IPS DF 6.9 (cell line): ENCODE measurements around the gene YPEL5.

Source experiments
- DNase-seq: peaks from one replicate; pipeline ENCODE4 v3.0.0-alpha.2; 2013; ENCODE audit warnings: low read depth, low spot score
- H3K27ac ChIP-seq: one replicate; pipeline ENCODE4 v1.5.1; 2013; ENCODE audit warnings: low read length, control low read depth
- H3K27me3 ChIP-seq: 2 replicates; pipeline ENCODE4 v1.6.1; 2013; ENCODE audit warnings: mild to moderate bottlenecking, low read length; ENCODE audit not compliant: control insufficient read depth, insufficient read depth
- H3K36me3 ChIP-seq: 2 replicates; pipeline ENCODE4 v1.6.1; 2013; ENCODE audit warnings: low read length; ENCODE audit not compliant: control insufficient read depth, insufficient read depth
- H3K4me1 ChIP-seq: 2 replicates; pipeline ENCODE4 v1.6.1; 2013; ENCODE audit warnings: low read length; ENCODE audit not compliant: control insufficient read depth, insufficient read depth
- H3K4me3 ChIP-seq: 2 replicates; pipeline ENCODE4 v1.5.1; 2013; ENCODE audit warnings: mild to moderate bottlenecking, low read length
- H3K9me3 ChIP-seq: 2 replicates; pipeline ENCODE4 v1.6.1; 2013; ENCODE audit warnings: low read length, inconsistent platforms; ENCODE audit not compliant: control insufficient read depth, insufficient read depth
- WGBS: extraction: QIAGEN DNeasy Blood & Tissue Kit; methylation state at CpG from one replicate; pipeline ENCODE4 v1.1.7; 2013; ENCODE audit warnings: mixed read lengths, missing lambda C conversion rate; ENCODE audit not compliant: insufficient read length, insufficient coverage; 5-methylcytosine and 5-hydroxymethylcytosine counted together

The YPEL5 gene

DNA sequence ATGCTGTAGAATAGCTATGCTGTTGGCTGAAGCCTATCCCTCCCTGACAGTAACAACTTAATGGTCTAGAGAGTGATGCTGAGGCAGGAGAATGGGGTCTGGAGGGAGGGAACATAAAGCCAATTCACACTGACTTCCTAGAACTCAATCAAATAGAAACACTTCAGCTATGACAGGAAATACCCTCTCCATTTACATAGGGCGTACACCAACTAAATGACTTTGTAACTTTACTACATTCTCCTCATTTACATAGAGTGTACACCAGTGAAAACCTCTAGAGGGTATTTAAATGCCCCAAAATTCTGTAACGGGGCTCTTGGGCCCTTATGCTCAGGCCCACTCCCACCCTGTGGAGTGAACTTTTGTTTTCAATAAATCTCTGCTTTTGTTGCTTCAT lies 41.5 kb downstream of the YPEL5 start:
- no peaks in the 10 kb centered on the region for H3K27me3 ChIP-seq
- no peaks in the 10 kb centered on the region for H3K4me1 ChIP-seq
- DNase-seq: no peak
- WGBS: no CpG with 5 or more reads among the region's 2 CpGs
- no peaks in the 10 kb centered on the region for H3K9me3 ChIP-seq
- no peaks in the 10 kb centered on the region for H3K36me3 ChIP-seq
- H3K27ac ChIP-seq: no peak overlapping the region
- no peak overlapping the region for H3K4me3 ChIP-seq

DNA sequence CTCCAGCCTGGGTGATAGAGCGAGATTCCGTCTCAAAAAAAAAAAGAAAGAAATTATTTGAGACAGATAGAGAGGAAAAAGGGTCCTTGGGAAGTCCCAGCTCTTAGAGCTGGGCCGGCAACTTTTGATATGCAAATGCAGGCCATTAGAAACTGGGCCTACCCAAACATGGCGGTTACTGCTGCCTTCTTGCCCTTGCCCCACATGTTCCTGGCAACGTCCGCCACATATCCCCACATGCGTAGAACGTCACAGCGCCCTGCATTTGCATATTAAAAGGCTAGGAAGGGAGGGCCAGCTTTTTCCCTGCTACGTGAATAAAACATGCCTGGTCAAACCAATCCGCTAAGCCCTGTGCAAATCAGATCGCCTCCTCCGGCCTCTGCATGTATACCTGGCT lies 43.8 kb downstream of the YPEL5 start:
- no peaks in the 10 kb centered on the region for H3K9me3 ChIP-seq
- no CpG with 5 or more reads among the region's 13 CpGs for WGBS

DNA sequence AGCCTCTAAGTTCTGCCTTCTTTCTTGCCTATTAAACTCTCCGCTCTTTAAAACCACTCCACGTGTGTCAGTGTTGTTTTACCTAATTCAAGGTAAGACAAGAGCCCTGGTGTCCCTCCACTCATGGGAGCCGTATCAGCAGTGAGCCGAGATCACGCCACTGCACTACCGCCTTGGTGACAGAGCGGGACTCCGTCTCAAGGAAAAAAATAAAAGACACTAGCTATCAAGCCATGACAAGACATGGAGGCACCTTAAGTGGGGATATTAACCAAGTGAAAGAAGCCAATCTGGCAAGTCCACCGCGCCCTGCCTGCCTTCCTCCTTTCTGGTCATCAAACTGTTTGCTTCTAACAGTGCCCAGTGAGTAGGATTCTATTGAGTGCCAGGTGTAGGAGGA lies 44.3 kb downstream of the YPEL5 start:
- Histone ChIP-seq H3K36me3 (no peaks in the 10 kb centered on the region), H3K27me3 (no peaks in the 10 kb centered on the region), H3K27ac (no peak overlapping the region), H3K4me1 (no peaks in the 10 kb centered on the region), H3K4me3 (no peak overlapping the region), H3K9me3 (no peaks in the 10 kb centered on the region)
- no CpG with 5 or more reads among the region's 10 CpGs for WGBS
- no peak for DNase-seq

More for the DNA sequence above, 43.8 kb downstream of the YPEL5 start:
- Histone ChIP-seq H3K4me1 (no peaks in the 10 kb centered on the region), H3K27me3 (no peaks in the 10 kb centered on the region), H3K4me3 (no peak overlapping the region), H3K27ac (no peak overlapping the region), H3K36me3 (no peaks in the 10 kb centered on the region)
- no peak for DNase-seq

- Histone ChIP-seq H3K4me3 (no peak overlapping the region), H3K9me3 (no peaks in the 10 kb centered on the region), H3K27ac (no peak overlapping the region), H3K4me1 (no peaks in the 10 kb centered on the region), H3K36me3 (no peaks in the 10 kb centered on the region), H3K27me3 (no peaks in the 10 kb centered on the region)
- DNase-seq: no peak
- no CpG with 5 or more reads among the region's 7 CpGs for WGBS
These were observed 45.0 kb downstream of the YPEL5 start for GRCh38 chr2:30191819-30192271.

- DNase-seq: no peak
- H3K9me3 ChIP-seq: no peaks in the 10 kb centered on the region
- no peak overlapping the region for H3K4me3 ChIP-seq
- no CpG with 5 or more reads among the region's 4 CpGs for WGBS
- H3K36me3 ChIP-seq: no peaks in the 10 kb centered on the region
- no peaks in the 10 kb centered on the region for H3K4me1 ChIP-seq
- H3K27ac ChIP-seq: no peak overlapping the region
- H3K27me3 ChIP-seq: no peaks in the 10 kb centered on the region
These were observed 45.5 kb downstream of the YPEL5 start for GRCh38 chr2:30192314-30192713.

GRCh38 chr2:30193104-30193681 lies 46.4 kb downstream of the YPEL5 start:
- no peaks in the 10 kb centered on the region for H3K9me3 ChIP-seq
- no CpG with 5 or more reads among the region's 13 CpGs for WGBS
- H3K27ac ChIP-seq: no peak overlapping the region

DNA sequence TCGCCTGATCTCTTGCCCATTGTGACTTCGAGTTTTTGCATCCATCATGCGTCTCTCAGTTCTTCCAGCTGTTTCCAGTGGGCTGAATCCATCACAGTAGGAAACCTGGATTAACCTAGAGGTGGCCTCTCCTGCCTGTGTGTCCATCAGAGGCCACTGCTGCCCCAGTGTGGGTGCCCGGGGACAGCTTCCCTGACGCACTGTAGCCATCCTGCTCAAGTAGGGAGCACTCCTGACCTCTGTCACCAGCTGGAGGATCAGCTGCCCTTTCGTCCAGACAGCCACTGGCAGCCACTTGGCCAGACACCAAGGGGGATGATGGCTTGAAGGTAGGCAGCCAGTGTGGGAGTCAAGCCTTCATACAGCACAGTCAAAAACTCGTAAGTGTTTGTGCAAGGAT lies 47.6 kb downstream of the YPEL5 start:
- no peaks in the 10 kb centered on the region for H3K4me1 ChIP-seq
- no peak overlapping the region for H3K4me3 ChIP-seq
- DNase-seq: no peak
- H3K9me3 ChIP-seq: no peaks in the 10 kb centered on the region
- no peaks in the 10 kb centered on the region for H3K27me3 ChIP-seq
- WGBS: no CpG with 5 or more reads among the region's 7 CpGs
- no peak overlapping the region for H3K27ac ChIP-seq
- H3K36me3 ChIP-seq: no peaks in the 10 kb centered on the region

More at GRCh38 chr2:30193104-30193681, 46.4 kb downstream of the YPEL5 start:
- no peaks in the 10 kb centered on the region for H3K27me3 ChIP-seq
- no peaks in the 10 kb centered on the region for H3K36me3 ChIP-seq
- no peak overlapping the region for H3K4me3 ChIP-seq
- no peak for DNase-seq
- H3K4me1 ChIP-seq: no peaks in the 10 kb centered on the region

- Histone ChIP-seq H3K4me1 (no peaks in the 10 kb centered on the region), H3K36me3 (no peaks in the 10 kb centered on the region), H3K4me3 (no peak overlapping the region), H3K27ac (no peak overlapping the region), H3K9me3 (no peaks in the 10 kb centered on the region), H3K27me3 (no peaks in the 10 kb centered on the region)
- WGBS: no CpG with 5 or more reads among the region's 4 CpGs
- no peak for DNase-seq
These were observed 48.2 kb downstream of the YPEL5 start for GRCh38 chr2:30195016-30195415.

DNA sequence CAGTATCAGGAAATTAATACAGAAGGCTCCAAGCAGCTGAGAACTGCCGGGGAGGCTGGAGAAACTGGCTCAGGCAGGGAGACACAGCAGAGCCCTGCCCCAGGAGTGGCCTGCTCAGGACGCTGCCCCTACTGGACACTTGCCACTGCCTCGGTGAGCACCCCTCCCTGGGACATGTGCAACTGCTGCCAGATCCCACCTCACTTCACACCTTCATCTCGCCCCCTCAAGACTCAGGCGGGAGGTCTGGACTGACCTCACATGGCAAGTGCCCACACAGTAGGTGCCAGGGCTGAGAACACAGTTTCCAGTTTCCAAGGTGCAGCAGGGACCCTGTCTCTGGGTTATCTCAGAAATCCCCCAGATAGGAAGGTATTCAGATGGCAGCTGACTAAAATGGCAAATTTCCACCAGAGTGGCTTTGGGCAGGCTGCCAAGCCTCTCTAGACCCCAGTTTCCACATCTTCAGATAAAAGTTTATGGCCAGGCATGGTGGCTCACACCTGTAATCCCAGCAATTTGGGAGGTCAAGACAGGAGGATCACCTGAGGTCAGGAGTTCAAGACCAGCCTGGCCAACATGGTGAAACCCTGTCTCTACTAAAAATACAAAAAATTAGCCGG lies 50.9 kb downstream of the YPEL5 start:
- Histone ChIP-seq H3K9me3 (no peaks in the 10 kb centered on the region), H3K4me1 (no peaks in the 10 kb centered on the region), H3K27me3 (no peaks in the 10 kb centered on the region), H3K36me3 (no peaks in the 10 kb centered on the region), H3K27ac (no peak overlapping the region), H3K4me3 (no peak overlapping the region)
- no CpG with 5 or more reads among the region's 6 CpGs for WGBS
- no peak for DNase-seq

DNA sequence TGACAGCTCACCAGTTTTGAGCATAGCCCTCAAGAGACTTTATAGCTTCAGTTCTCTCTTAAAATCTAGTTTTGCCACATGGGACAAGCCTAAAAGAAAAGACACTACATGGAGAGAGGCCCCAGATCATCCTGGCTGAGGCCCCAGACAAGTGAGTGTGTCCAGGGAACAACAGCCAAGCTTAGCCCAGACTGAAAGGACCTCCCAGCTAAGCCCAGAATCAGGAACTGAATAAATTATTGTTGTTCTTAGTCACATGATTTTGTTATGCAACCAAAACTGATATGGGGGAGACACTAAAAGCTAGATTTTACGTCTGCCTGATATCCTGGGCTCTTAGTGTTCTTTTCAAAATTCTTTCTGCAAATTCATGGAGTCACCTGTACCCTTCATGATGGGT lies 55.2 kb downstream of the YPEL5 start:
- H3K27ac ChIP-seq: no peak overlapping the region
- no peaks in the 10 kb centered on the region for H3K9me3 ChIP-seq
- H3K36me3 ChIP-seq: no peaks in the 10 kb centered on the region
- H3K4me1 ChIP-seq: no peaks in the 10 kb centered on the region
- WGBS: no CpG with 5 or more reads among the region's 1 CpG
- no peak for DNase-seq
- H3K27me3 ChIP-seq: no peaks in the 10 kb centered on the region
- H3K4me3 ChIP-seq: no peak overlapping the region

GRCh38 chr2:30203156-30203555 lies 56.3 kb downstream of the YPEL5 start:
- Histone ChIP-seq H3K27me3 (no peaks in the 10 kb centered on the region), H3K4me1 (no peaks in the 10 kb centered on the region), H3K36me3 (no peaks in the 10 kb centered on the region), H3K27ac (no peak overlapping the region), H3K4me3 (no peak overlapping the region), H3K9me3 (no peaks in the 10 kb centered on the region)
- no peak for DNase-seq
- no CpG with 5 or more reads among the region's 7 CpGs for WGBS
